GM23248 (cell line): ENCODE data around the gene ATG7. TPM values are rescaled to one million over a fixed set of nuclear protein-coding genes. Genes with fewer than 3 reads are reported as not detected.
"Not testable (repeated sequence)": the region's sequence is repeated elsewhere in the genome, so short reads cannot be mapped to it uniquely, and the experiment has no call there.

Experiments used
- DNase-seq: peaks from one replicate; pipeline ENCODE4 v3.0.0-alpha.2; 2015
- H2AFZ ChIP-seq: fragments of 200-600 bp; sonication (generic); 2 replicates; pipeline ENCODE4 v1.6.1; 2016; ENCODE audit warnings: antibody characterized with exemption
- H3F3A ChIP-seq: fragments of 200-600 bp; sonication (generic); 2 replicates; pipeline ENCODE4 v1.6.1; 2016; ENCODE audit warnings: mild to moderate bottlenecking, antibody characterized with exemption, mixed run types; ENCODE audit not compliant: insufficient read depth
- H3K27ac ChIP-seq: fragments of 200-600 bp; sonication (generic); 2 replicates; pipeline ENCODE4 v1.5.1; 2016; ENCODE audit warnings: mild to moderate bottlenecking
- H3K27me3 ChIP-seq: fragments of 200-600 bp; sonication (generic); replicated peaks from 2 replicates; pipeline ENCODE4 v1.6.1; 2016; ENCODE audit warnings: mild to moderate bottlenecking; ENCODE audit not compliant: insufficient read depth
- H3K36me3 ChIP-seq: fragments of 200-600 bp; sonication (generic); 2 replicates; pipeline ENCODE4 v1.6.1; 2016; ENCODE audit warnings: low read depth, mild to moderate bottlenecking
- H3K4me1 ChIP-seq: fragments of 200-600 bp; sonication (generic); 2 replicates; pipeline ENCODE4 v1.6.1; 2016; ENCODE audit warnings: mild to moderate bottlenecking; ENCODE audit not compliant: insufficient read depth
- H3K4me2 ChIP-seq: fragments of 200-600 bp; sonication (generic); one replicate; pipeline ENCODE4 v1.6.1; 2016; ENCODE audit warnings: mild to moderate bottlenecking; ENCODE audit not compliant: unreplicated experiment
- H3K4me3 ChIP-seq: fragments of 200-600 bp; sonication (generic); 2 replicates; pipeline ENCODE4 v1.5.1; 2016; ENCODE audit warnings: mild to moderate bottlenecking
- H3K79me2 ChIP-seq: fragments of 200-600 bp; sonication (generic); 2 replicates; pipeline ENCODE4 v1.6.1; 2016; ENCODE audit warnings: mild to moderate bottlenecking; ENCODE audit not compliant: insufficient read depth
- H3K9ac ChIP-seq: fragments of 200-600 bp; sonication (generic); 2 replicates; pipeline ENCODE4 v1.6.1; 2016; ENCODE audit warnings: mild to moderate bottlenecking
- H3K9me2 ChIP-seq: fragments of 200-600 bp; sonication (generic); 2 replicates; pipeline ENCODE4 v1.6.1; 2016; ENCODE audit warnings: mixed run types, mild to moderate bottlenecking, moderate library complexity; ENCODE audit not compliant: insufficient read depth
- H3K9me3 ChIP-seq: fragments of 200-600 bp; sonication (generic); one replicate; pipeline ENCODE4 v1.6.1; 2017; ENCODE audit warnings: low read depth
- H4K20me1 ChIP-seq: fragments of 200-600 bp; sonication (generic); 2 replicates; pipeline ENCODE4 v1.6.0; 2016; ENCODE audit not compliant: insufficient read depth
- EZH2 ChIP-seq: fragments of 200-600 bp; sonication (generic); IDR thresholded peaks from 2 replicates; pipeline ENCODE4 v1.6.1; 2018; ENCODE audit warnings: antibody characterized with exemption, mild to moderate bottlenecking; ENCODE audit not compliant: insufficient read depth, poor library complexity, severe bottlenecking
- EZH2phosphoT487 ChIP-seq: fragments of 200-600 bp; sonication (generic); IDR thresholded peaks from 2 replicates; pipeline ENCODE4 v1.6.1; 2018; ENCODE audit warnings: antibody characterized with exemption, moderate library complexity, mild to moderate bottlenecking, low read depth; ENCODE audit not compliant: insufficient read depth
- WGBS, 2 experiments: methylation state at CpG; one replicate each; pipeline ENCODE4 v1.1.6; 2015 to 2017; ENCODE audit warnings: low lambda C conversion rate in 2 of 2, low coverage in 1 of 2; ENCODE audit errors: missing lambda C conversion rate in 2 of 2; 5-methylcytosine and 5-hydroxymethylcytosine counted together
- in situ Hi-C: fragments of 300-500 bp; cut with MboI; formaldehyde crosslinking; loops from 2 replicates; pipeline ENCODE4 v1.15.0; 2020
- polyA plus RNA-seq: library from polyadenylated mRNA; unstranded; fragments of >200 nt; fragmentation: Nextera tagmentation; extraction: Ambion mirVana; gene quantifications from 2 replicates; pipeline ENCODE4 v1.2.1, GENCODE V29; 2016
- total RNA-seq: library from RNA; depleted of rRNA; stranded (reverse); fragments of >200 nt; shearing (Covaris generic); gene quantifications from 2 replicates; pipeline ENCODE4 v1.2.3, GENCODE V29; 2014

ATG7 gene
- total and polyA plus RNA-seq, 2 experiments from 2014 or later = 40.5 to 67.5 TPM

DNA sequence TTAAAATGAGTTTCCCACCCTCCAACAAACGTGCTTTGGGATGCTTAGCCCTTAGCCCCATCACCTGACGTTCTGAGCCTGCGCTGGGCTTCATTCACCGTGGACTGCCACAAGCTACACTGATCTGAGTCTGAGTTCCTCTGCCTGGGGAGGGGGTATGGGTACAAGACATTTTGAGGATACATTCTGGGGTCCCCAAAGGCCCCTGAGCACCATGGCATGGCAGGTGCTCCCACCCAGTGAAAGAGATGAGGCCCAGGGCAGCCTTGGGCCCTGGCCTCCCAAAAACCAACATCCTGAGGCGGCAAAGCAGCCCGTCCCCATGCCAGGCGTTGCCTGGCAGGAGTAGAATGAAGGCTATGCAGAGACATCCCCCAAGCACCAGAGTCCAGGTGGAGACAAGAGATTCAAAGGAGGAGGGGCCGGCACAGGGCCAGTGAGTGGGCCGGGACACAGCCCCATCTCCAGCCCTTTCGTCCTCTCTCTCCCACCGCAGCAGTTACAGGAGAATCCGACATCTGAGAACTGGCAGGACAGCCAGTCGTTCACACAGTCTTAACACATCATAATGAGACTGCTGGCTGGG is 297.1 kb downstream of the ATG7 start:
- Histone ChIP-seq H3K9me2 (no peaks in the 10 kb centered on the region), H3K4me1 (peaks cover 42% of the 10 kb centered on the region), H2AFZ (no peak overlapping the region), H3K27me3 (no peaks in the 10 kb centered on the region), H3F3A (peaks cover 46% of the 10 kb centered on the region), H3K36me3 (peaks cover 6% of the 10 kb centered on the region; the same call in 1 of the 2 replicates), H3K9ac (peak overlapping the region; percentile 91), H3K79me2 (peaks cover 89% of the 10 kb centered on the region), H3K9me3 (no peaks in the 10 kb centered on the region), H3K4me3 (peak overlapping the region; percentile 58), H3K27ac (peak overlapping the region; percentile 99), H3K4me2 (peak overlapping the region; percentile 88), H4K20me1 (no peaks in the 10 kb centered on the region)
- TF ChIP-seq EZH2 (no peak), EZH2phosphoT487 (no peak)
- 69 to 78% methylated on average over 13 of the region's 13 CpGs for WGBS, 2 experiments
- no peak for DNase-seq
- in situ Hi-C loops = no loop called here

DNA sequence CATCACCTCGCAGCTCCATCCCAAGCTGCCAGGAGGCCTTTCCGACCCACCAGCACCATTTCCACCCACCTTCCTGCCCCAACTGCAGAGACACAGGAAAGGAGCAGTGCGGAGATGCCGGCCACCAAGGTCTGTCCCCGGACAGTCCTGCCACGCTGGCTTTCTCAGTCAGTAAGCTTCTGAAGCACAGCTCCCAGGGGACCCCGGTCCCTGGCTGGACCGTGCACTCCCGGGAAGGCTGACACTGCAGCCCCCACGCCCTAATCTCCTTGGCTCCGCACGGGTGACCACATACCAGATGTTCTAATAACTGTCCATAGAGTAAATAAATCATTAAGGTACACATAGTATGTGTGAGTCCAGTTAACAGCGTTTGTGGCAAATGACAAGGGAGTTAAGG is 298.1 kb downstream of the ATG7 start:
- Histone ChIP-seq H3K4me3 (no peak overlapping the region), H3K79me2 (peaks cover 89% of the 10 kb centered on the region), H3K36me3 (peaks cover 6% of the 10 kb centered on the region; the same call in 1 of the 2 replicates), H3K4me1 (peaks cover 42% of the 10 kb centered on the region), H2AFZ (no peak overlapping the region), H4K20me1 (no peaks in the 10 kb centered on the region), H3K9ac (peak overlapping the region; percentile 91), H3K27me3 (no peaks in the 10 kb centered on the region), H3K9me2 (no peaks in the 10 kb centered on the region), H3K9me3 (no peaks in the 10 kb centered on the region), H3F3A (peaks cover 46% of the 10 kb centered on the region), H3K27ac (peak overlapping the region; percentile 99), H3K4me2 (peak overlapping the region; percentile 11)
- WGBS, 2 experiments = 39 to 41% methylated on average over 13 of the region's 13 CpGs
- in situ Hi-C loops = no loop called here
- peak; percentile 52 for DNase-seq
- TF ChIP-seq EZH2phosphoT487 (no peak), EZH2 (no peak)

DNA sequence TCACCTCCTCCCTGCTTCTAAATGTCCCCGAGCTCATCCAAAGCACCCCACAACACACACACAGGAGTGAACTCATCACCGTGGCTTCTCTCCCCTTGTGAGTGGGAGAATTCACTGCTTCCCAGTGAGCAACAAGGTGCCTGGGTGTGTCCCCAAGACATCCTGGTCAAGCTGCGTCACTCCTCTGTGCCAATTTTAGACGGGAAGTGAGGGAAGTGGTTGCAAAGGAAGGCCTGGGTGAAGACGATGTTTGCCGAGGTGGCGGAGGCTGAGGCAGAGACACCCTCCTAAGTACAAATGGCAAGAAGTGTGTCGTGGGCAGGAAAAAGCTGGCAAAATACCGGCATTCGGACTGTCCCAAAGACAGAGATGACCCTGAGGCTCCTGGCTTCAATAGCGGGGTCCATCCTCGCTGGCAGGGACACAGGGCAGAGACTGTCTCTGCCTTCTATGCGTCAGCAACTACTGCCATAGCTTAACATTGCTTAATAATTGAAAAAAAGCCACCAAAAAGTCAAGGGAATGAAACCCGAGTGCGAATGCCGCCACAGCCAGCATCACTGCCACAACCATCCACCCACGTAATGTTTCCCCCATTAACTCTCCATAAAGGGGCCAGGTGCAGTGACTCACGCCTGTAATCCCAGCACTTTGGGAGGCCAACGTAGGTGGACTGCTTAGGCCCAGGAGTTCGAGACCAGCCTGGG is 298.7 kb downstream of the ATG7 start:
- peak; percentile 79 for DNase-seq

DNA sequence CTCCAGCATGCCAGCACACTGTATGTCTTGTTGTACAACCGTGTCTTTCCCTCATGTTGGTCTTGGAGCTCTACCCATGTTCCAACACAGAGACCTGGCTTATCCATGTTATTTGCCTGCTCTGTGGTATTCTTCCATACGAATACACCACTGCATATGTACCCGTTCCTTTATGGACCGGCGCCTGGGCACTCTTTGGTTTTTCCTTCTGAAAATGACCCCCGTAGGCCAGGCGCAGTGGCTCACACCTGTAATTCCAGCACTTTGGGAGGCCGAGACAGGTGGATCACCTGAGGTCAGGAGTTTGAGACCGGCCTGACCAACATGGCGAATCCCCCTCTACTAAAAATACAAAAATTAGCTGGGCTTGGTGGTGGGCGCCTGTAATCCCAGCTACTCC is 300.5 kb downstream of the ATG7 start:
- WGBS, 2 experiments = 94 to 96% methylated on average over 11 of the region's 11 CpGs
- H3K27me3 ChIP-seq, H3K9me2 ChIP-seq, H3K9ac ChIP-seq, H4K20me1 ChIP-seq, H3K36me3 ChIP-seq, in situ Hi-C loops, H3K4me2 ChIP-seq, H3K9me3 ChIP-seq, H2AFZ ChIP-seq, H3K4me3 ChIP-seq, DNase-seq, H3K27ac ChIP-seq: not testable (repeated sequence)
- Histone ChIP-seq H3K4me1 (peaks cover 34% of the 10 kb centered on the region), H3K79me2 (peaks cover 89% of the 10 kb centered on the region), H3F3A (peaks cover 25% of the 10 kb centered on the region)

More for the DNA sequence above, 298.7 kb downstream of the ATG7 start:
- no peaks in the 10 kb centered on the region for H4K20me1 ChIP-seq
- H3K4me1 ChIP-seq = peaks cover 42% of the 10 kb centered on the region
- no peaks in the 10 kb centered on the region for H3K9me3 ChIP-seq
- H3K9ac ChIP-seq = peak overlapping the region; percentile 91
- no peaks in the 10 kb centered on the region for H3K9me2 ChIP-seq
- peaks cover 6% of the 10 kb centered on the region; the same call in 1 of the 2 replicates for H3K36me3 ChIP-seq
- peaks cover 42% of the 10 kb centered on the region for H3F3A ChIP-seq
- in situ Hi-C loops = no loop called here
- H2AFZ ChIP-seq = no peak overlapping the region
- H3K79me2 ChIP-seq = peaks cover 89% of the 10 kb centered on the region
- WGBS, 2 experiments = 69 to 75% methylated on average over 20 of the region's 20 CpGs
- TF ChIP-seq EZH2 = no peak
- no peak for TF ChIP-seq EZH2phosphoT487
- H3K27ac ChIP-seq = peak overlapping the region; percentile 99
- H3K27me3 ChIP-seq = no peaks in the 10 kb centered on the region
- no peak overlapping the region for H3K4me3 ChIP-seq
- H3K4me2 ChIP-seq = peak overlapping the region; percentile 11
